WTC11 (cell line): ENCODE data around the gene CNOT3. TPM values are rescaled to one million over a fixed set of nuclear protein-coding genes. Genes with fewer than 3 reads are reported as not detected.

Experiments used
- ARID4B ChIP-seq: sonication (generic); formaldehyde crosslinking; IDR thresholded peaks from 2 replicates; pipeline ENCODE4 v1.8.0; 2023; ENCODE audit warnings: missing genetic modification reagents, mild to moderate bottlenecking, borderline replicate concordance
- ATF3 ChIP-seq: sonication (generic); formaldehyde crosslinking; conservative IDR thresholded peaks from 2 replicates; pipeline ENCODE4 v1.8.1; 2022; ENCODE audit warnings: mild to moderate bottlenecking, missing genetic modification reagents
- CDX4 ChIP-seq: fragments of 250-450 bp; sonication (Bioruptor Pico); IDR thresholded peaks from 2 replicates; pipeline ENCODE4 v1.9.0; 2021; ENCODE audit warnings: moderate library complexity, mild to moderate bottlenecking, inconsistent platforms, borderline replicate concordance
- CREB1 ChIP-seq: sonication (generic); formaldehyde crosslinking; IDR thresholded peaks from 2 replicates; pipeline ENCODE4 v1.8.0; 2023; ENCODE audit warnings: mild to moderate bottlenecking, missing genetic modification reagents
- CREM ChIP-seq: sonication (generic); formaldehyde crosslinking; IDR thresholded peaks from 2 replicates; pipeline ENCODE4 v1.8.1; 2022; ENCODE audit warnings: mild to moderate bottlenecking, missing genetic modification reagents, moderate library complexity
- CTCF ChIP-seq: fragments of 200-600 bp; IDR thresholded peaks from 2 replicates; pipeline ENCODE4 v1.8.0; 2022; ENCODE audit warnings: antibody characterized with exemption
- E2F1 ChIP-seq: sonication (generic); formaldehyde crosslinking; IDR thresholded peaks from 2 replicates; pipeline ENCODE4 v1.8.0; 2022; ENCODE audit warnings: mild to moderate bottlenecking, missing genetic modification reagents
- ELF4 ChIP-seq: sonication (generic); formaldehyde crosslinking; IDR thresholded peaks from 2 replicates; pipeline ENCODE4 v1.8.1; 2022; ENCODE audit warnings: low read depth, mild to moderate bottlenecking, moderate library complexity, missing genetic modification reagents
- ERG ChIP-seq: fragments of 250-450 bp; sonication (Bioruptor Pico); IDR thresholded peaks from 2 replicates; pipeline ENCODE4 v1.8.0; 2021; ENCODE audit warnings: mild to moderate bottlenecking
- FOXP4 ChIP-seq: sonication (generic); formaldehyde crosslinking; IDR thresholded peaks from 2 replicates; pipeline ENCODE4 v1.8.0; 2022; ENCODE audit warnings: mild to moderate bottlenecking, missing genetic modification reagents
- GABPB1 ChIP-seq: sonication (generic); formaldehyde crosslinking; IDR thresholded peaks from 2 replicates; pipeline ENCODE4 v1.8.1; 2023; ENCODE audit warnings: mild to moderate bottlenecking, missing genetic modification reagents
- GRHL2 ChIP-seq: fragments of 250-450 bp; sonication (Bioruptor Pico); IDR thresholded peaks from 2 replicates; pipeline ENCODE4 v1.8.0; 2022; ENCODE audit warnings: mild to moderate bottlenecking, moderate library complexity; ENCODE audit not compliant: insufficient replicate concordance, severe bottlenecking
- IRF2 ChIP-seq: sonication (generic); formaldehyde crosslinking; IDR thresholded peaks from 2 replicates; pipeline ENCODE4 v1.8.0; 2022; ENCODE audit warnings: low read depth, missing genetic modification reagents, borderline replicate concordance
- JAZF1 ChIP-seq: fragments of 250-450 bp; sonication (Bioruptor Pico); IDR thresholded peaks from 2 replicates; pipeline ENCODE4 v1.9.0; 2021; ENCODE audit warnings: moderate library complexity, mild to moderate bottlenecking, inconsistent platforms
- JUN ChIP-seq: sonication (generic); formaldehyde crosslinking; IDR thresholded peaks from 2 replicates; pipeline ENCODE4 v1.8.0; 2023; ENCODE audit warnings: mild to moderate bottlenecking, missing genetic modification reagents
- KAT7 ChIP-seq: sonication (generic); formaldehyde crosslinking; IDR thresholded peaks from 2 replicates; pipeline ENCODE4 v1.8.1; 2023; ENCODE audit warnings: missing genetic modification reagents, mild to moderate bottlenecking, borderline replicate concordance
- MLX ChIP-seq: sonication (generic); formaldehyde crosslinking; IDR thresholded peaks from 2 replicates; pipeline ENCODE4 v1.8.1; 2023; ENCODE audit warnings: mild to moderate bottlenecking, missing genetic modification reagents, moderate library complexity
- MXD4 ChIP-seq: fragments of 250-450 bp; sonication (Bioruptor Pico); IDR thresholded peaks from 2 replicates; pipeline ENCODE4 v1.8.0; 2021; ENCODE audit warnings: mild to moderate bottlenecking, moderate library complexity, borderline replicate concordance
- NFATC4 ChIP-seq: fragments of 250-450 bp; sonication (Bioruptor Pico); IDR thresholded peaks from 2 replicates; pipeline ENCODE4 v1.9.0; 2021; ENCODE audit warnings: mild to moderate bottlenecking
- NFYB ChIP-seq: sonication (generic); formaldehyde crosslinking; conservative IDR thresholded peaks from 2 replicates; pipeline ENCODE4 v1.8.0; 2022; ENCODE audit warnings: low read depth, missing genetic modification reagents
- NR3C1 ChIP-seq: sonication (generic); formaldehyde crosslinking; conservative IDR thresholded peaks from 2 replicates; pipeline ENCODE4 v1.8.1; 2023; ENCODE audit warnings: low read depth, mild to moderate bottlenecking, missing genetic modification reagents
- RORB ChIP-seq: fragments of 250-450 bp; sonication (Bioruptor Pico); IDR thresholded peaks from 2 replicates; pipeline ENCODE4 v1.9.0; 2021; ENCODE audit warnings: mild to moderate bottlenecking
- TCF7 ChIP-seq: sonication (generic); formaldehyde crosslinking; IDR thresholded peaks from 2 replicates; pipeline ENCODE4 v1.8.0; 2022; ENCODE audit warnings: mild to moderate bottlenecking, low read depth, missing genetic modification reagents, moderate library complexity
- TEAD4 ChIP-seq: sonication (generic); formaldehyde crosslinking; IDR thresholded peaks from 2 replicates; pipeline ENCODE4 v1.8.0; 2022; ENCODE audit warnings: mild to moderate bottlenecking, missing genetic modification reagents
- ZNF138 ChIP-seq: sonication (generic); formaldehyde crosslinking; conservative IDR thresholded peaks from 2 replicates; pipeline ENCODE4 v1.8.1; 2022; ENCODE audit warnings: mild to moderate bottlenecking, moderate library complexity, missing genetic modification reagents
- ZNF416 ChIP-seq: fragments of 250-450 bp; sonication (Bioruptor Pico); IDR thresholded peaks from 2 replicates; pipeline ENCODE4 v1.9.0; 2021; ENCODE audit warnings: mild to moderate bottlenecking, inconsistent platforms
- ZNF423 ChIP-seq: fragments of 250-450 bp; sonication (Bioruptor Pico); IDR thresholded peaks from 2 replicates; pipeline ENCODE4 v2.1.2; 2022; ENCODE audit warnings: mild to moderate bottlenecking, moderate library complexity
- total RNA-seq: library from RNA; stranded (reverse); gene quantifications from 3 replicates; pipeline ENCODE4 v1.2.3, GENCODE V29; 2021

Gene CNOT3
- total RNA-seq, 1 experiment from 2014 or later = 93.3 TPM

- TF ChIP-seq E2F1 (CRISPR knock-in tag) (no peak), CREB1 (CRISPR knock-in tag) (no peak), FOXP4 (CRISPR knock-in tag) (peak; percentile 50), TEAD4 (CRISPR knock-in tag) (no peak), NFYB (CRISPR knock-in tag) (peak; percentile 98), CDX4 (CRISPR knock-in tag) (no peak), IRF2 (CRISPR knock-in tag) (no peak), MXD4 (CRISPR knock-in tag) (no peak), JAZF1 (no peak), ZNF416 (CRISPR knock-in tag) (peak; percentile 81), KAT7 (CRISPR knock-in tag) (no peak), ERG (0 out of 2 replicates have a peak, but pooled peaks have one; percentile 20), GRHL2 (CRISPR knock-in tag) (no peak), NFATC4 (CRISPR knock-in tag) (no peak), ARID4B (CRISPR knock-in tag) (peak; percentile 55; the same call in 1 of the 2 replicates), ATF3 (CRISPR knock-in tag) (no peak), NR3C1 (no peak), ELF4 (CRISPR knock-in tag) (no peak), CTCF (no peak), MLX (CRISPR knock-in tag) (no peak), ZNF423 (CRISPR knock-in tag) (no peak), RORB (CRISPR knock-in tag) (no peak), CREM (no peak), TCF7 (no peak), JUN (CRISPR knock-in tag) (no peak), ZNF138 (CRISPR knock-in tag) (no peak), GABPB1 (CRISPR knock-in tag) (peak; percentile 65; the same call in 1 of the 2 replicates)
These were observed 22.0 kb downstream of the CNOT3 start, which contains the start of gene LENG1 (continued) for GRCh38 chr19:54159352-54160181.
